Activated CD8-positive, alpha-beta memory T cell treated with anti-CD3 and anti-CD28 coated beads, Interleukin-2, amount 50 U/mL, for 24 hours (primary cell): ENCODE data around the gene SIRPG.
"Not testable (repeated sequence)": the region's sequence is repeated elsewhere in the genome, so short reads cannot be mapped to it uniquely, and the experiment has no call there.

Experiments
- DNase-seq: peaks from one replicate; pipeline ENCODE4 v3.0.0-alpha.2; 2020; ENCODE audit errors: extremely low read depth

The SIRPG gene

DNA sequence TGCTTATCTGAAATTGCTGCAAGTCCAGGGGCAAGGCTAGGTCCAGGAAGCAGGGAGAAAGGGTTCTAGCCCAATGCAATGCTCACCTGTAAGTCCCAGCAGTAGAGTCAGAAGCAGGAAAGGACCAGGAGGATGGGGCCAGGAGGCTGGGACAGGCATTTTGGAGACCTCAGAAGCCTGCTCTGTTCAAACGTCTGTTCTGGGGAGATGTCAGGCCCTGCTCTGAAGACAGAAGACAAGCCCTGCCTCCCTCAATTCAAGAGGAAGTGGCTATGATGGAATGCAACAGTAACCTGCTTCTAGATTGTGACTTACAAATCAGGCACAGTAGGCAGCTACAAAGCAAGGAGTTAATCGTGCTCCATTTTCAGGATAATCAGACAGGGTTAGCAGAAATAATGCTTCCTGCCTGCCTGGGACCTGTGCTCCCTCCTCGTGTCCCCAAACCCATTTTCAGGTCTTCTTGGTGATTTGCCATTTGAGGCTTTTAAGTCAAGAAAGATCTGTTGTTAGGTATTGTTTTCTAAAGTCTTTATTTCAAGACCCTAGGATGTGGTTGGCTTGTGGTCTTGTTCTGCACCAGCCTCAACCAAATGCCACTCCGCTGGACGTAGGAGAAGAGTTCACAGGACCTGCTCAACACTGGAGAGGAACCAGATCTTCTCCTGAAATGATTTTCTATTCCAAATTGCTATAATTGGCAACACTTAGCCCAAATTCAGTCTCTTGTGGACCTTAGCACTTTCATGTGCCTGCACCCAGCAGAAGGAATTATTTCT, at the start of gene SIRPG:
TSS of gene SIRPG (minus strand) at position 224 of the 779 bp plus-strand sequence. CDS start at position 159, 65 bp downstream.
- DNase-seq: no peak

DNA sequence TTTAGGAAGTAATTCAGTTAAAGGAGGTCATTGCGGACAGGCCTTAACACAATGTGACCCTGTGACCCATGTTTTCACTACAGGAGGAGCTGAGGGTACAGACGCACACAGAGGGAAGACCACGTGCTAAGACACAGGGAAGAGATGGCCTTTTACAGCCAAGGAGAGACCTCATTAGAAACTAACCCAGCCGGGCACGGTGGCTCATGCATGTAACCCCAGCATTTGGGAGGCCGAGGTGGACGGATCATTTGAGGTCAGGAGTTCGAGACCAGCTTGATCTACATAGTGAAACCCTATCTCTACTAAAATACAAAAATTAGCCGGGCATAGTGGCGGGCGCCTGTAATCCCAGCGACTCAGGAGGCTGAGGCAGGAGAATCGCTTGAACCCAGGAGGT, 49.3 kb upstream of the SIRPG start:
- DNase-seq: not testable (repeated sequence)

DNA sequence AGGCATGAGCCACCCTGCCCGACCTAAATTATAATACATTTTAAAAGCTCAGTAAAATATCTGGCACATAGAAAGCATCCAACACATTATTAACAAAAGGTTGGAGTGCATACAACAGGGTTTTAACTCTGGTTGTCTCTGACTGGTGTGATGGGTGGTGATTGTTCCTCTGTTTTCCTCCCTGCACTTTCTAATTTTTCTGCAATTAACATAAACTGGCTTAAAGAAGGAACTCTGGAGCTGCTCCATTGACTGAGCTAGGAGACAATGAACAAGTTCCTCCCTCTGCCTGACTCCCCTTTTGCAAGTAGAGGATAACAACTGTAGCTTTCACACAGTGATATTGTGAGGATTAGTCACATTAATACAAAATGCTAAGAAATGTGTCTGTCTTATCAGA, 48.5 kb upstream of the SIRPG start:
- no peak for DNase-seq

DNA sequence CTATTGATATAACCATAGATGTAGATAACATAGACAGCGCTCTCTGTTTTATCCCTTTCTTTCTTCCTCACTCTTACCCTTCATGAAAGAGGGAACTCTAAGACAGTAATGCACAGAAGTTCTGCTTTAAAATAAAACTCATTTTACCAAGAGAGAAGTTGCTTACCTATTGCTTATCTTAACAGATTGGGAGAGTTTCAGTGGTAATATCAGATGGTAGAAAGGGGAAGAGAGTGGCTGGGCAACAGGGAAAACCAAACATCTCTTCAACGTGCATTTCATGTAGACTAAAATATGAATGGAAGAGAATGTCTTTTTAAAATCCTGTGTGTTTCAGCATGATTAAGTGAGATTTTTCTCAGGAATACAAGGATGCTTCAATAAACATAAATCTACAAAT, 45.3 kb upstream of the SIRPG start:
- DNase-seq: no peak

DNA sequence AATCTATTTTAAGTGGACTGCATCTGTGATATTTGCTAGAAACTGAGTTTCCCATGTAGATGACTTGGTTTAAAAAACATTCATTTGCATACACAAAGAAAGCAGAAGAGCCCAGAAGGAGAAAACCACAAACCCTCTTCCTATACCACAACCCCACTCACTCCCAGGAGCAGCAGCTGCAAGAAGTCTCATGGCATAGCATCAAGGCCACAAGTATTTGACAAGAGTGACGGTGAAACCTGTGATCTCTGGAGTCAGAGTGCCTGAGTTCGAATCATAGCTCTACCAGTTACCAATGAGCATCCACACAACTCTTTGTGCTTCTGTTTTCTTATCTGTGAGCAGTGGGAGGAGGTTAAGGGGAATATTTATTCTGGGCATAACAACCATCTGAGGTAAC, 44.7 kb upstream of the SIRPG start:
- no peak for DNase-seq

DNA sequence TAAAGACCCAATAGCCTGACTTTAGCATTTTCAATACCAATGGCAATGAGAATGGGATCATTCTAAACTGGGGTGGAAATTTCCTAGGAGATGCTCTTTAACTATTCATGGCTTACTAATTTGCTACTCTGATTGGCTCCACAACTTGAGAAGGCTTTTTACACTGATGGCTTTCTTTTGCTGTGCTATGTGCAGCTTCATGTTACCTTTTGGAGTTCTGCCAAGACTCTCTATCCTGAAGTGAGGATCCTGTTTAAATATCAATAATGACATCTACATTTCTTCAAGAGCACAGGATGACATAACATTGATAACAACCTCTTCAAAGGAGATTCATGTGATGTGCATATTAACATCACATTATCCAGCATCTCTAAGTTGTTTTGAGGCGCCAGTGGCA, 43.4 kb upstream of the SIRPG start:
- DNase-seq: no peak

DNA sequence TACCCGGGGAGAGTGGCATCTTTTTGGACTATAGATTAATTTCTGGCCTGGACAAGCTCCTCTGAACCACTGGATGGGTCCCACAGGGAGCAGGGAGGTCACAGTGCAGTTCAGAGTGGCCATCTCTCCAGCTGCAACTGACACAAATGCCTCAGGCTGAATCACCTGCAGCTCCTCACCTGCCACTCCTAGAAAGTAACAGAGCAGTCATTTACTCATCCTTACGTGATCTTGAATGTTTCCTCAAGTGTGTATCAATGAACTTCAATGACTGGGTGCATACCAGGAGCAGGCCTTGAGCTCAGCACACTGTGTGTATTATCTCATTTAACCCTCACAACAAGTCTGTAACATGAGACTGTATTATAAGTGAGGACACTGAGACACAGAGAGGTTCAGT, 40.0 kb upstream of the SIRPG start:
- DNase-seq: no peak

DNA sequence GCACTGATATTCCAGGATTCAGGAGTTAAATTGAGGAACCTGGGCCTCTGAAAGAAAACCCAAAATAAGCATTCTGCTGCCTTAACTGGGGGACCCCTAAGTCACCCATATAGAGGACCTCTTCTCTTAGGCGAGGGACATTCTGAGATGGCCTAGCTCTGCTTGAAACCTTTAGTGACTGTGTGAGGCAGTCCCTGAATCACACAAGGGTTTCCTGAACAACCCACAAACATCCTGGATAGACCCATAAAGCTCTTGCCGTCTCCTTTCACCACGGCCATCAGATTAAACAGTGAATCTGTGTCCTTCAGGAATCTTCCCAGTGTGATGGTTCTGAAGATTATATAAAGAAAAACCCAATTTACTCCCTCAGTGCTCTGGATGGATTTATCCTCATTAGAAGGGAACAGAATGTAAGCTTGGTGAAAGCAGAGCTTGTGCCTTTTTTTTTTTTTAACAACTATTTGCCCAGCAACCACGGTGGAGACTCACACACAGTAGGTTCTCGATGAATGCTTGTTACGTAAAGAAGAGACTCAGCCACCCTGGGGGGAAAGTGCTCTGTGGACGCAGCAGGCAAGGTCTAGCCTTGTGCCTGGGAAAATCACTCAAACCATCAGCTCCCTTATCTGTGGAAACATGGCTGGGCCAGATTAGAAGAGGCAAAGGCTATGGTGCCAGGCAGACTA, 39.1 kb upstream of the SIRPG start:
- no peak for DNase-seq

DNA sequence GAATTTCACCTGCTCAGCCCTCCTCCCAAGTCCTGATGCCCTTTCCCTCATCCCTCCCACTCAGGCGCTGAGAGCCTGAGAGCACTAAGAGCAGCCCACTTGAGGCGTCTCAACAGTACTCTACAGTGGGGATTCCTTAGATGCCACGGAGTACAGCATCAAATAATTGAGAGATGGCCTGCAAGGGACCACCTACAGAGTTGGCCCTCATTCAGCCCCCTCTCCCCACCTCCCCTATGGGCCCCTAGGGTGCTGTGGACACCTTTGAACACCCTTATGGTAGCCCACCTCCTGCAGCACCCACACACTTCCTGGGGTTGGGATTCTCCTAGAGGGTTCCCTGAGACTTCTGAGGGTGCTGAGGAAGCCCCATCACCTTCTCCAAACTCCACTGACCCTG, 37.1 kb upstream of the SIRPG start:
- no peak for DNase-seq

DNA sequence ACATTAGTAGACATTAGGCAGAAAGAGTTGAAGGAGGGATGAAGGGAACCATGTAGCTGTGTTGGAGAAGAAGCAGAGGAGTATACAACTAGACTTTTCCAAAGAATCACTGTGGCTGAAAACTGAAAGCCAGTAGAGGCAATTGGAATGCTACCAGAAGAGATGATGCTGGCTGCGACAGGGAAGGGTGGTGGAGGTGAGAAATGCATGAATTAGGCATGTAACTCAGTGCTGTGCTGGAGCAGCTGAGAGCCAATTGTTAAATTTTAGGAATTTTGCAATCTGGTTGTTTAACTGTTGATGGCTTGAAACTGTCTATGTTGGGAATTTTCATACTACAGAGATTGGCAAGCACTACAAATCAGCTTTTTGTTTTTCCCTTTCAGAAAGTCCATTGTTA, 35.8 kb upstream of the SIRPG start:
- no peak for DNase-seq

DNA sequence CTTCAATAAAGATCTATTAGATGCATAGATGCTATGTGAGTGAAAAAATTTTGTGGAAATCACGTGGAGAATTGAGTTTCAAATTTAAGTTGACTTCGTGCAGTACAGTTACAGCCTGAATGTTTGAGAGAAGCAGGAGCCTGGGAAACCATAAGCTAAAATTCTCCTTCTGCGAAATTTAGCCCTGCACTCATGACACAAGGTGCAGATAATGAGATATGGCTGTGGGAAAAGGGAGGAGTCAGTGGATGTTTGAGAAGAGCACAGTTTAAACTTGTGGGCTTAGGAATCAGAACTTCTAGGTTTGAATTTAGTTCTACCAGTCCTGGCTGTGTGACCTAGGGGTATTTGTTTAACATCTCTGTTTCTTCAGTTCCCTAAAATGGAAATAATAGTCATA, 32.1 kb upstream of the SIRPG start:
- no peak for DNase-seq

DNA sequence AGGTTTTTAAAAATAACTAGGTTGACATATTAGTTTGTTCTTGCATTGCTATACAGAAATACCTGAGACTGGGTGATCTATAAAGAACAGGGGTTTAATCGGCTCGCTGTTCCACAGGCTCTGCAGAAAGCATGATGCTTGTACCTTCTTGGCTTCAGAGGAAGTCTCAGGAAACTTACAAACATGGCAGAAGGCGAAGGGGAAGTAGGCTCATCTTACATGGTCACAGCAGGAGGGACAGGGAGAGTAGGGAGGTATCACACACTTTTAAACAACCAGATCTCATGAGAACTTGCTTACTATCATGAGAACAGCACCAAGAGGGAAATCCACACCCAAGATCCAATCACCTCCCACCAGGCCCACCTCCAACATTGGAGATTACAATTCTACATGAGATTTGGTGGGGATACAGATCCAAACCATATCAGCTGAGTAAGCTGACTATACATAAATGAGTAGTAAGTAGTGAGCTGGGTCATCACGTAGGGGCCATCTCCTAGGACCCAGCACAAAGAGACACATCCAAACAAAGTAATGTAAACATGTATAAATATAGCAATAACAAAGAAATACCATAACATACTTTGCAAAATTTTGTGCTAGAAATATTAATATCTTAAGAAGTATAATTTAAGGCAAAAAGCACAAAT, 31.4 kb upstream of the SIRPG start:
- DNase-seq: no peak

DNA sequence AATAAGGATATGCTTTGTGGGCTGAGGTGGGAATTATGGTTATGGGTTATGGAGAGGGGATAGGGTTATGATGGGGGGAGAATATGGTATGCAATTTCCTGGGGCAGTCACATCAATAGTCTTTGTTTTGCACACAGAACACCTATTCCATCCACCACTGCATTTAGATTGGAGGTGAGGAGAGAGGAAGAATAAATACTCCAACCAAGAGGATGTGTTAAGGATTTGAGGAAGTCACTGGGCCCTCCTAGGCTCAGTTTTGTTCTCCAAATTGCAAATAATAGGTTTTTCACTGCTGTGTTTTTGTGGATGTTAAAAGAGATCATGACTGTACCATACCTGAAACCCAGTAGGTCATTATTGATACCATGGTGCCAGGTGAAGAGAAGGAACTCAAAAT, 29.5 kb upstream of the SIRPG start:
- DNase-seq: no peak

DNA sequence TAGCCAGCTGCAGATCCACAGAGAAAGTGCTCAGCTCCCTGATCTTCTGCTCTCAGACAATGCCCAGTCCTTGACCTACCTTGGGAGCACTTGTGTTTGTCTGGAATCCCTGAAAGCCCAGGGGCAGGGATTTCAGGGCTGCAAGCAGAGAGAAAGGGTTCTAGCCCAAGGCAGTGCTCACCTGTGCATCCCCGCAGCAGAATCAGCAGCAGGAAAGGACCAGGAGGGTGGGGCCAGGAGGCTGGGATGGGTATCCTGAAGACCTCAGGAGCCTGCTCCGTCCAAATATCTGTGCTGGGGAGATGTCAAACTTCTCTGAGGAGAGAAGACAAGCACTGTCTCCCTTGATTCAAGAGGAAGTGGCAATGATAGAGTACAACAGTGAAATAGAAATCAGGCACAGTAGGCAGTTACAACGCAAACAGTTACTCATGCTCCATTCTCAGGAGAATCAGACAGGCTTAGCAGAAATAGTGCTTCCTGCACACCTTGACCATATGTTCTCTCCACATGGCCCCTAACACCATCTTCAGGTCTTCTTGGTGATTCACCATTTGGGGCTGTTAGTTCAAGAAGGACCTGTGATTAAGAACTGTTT, 28.7 kb upstream of the SIRPG start:
- no peak for DNase-seq

DNA sequence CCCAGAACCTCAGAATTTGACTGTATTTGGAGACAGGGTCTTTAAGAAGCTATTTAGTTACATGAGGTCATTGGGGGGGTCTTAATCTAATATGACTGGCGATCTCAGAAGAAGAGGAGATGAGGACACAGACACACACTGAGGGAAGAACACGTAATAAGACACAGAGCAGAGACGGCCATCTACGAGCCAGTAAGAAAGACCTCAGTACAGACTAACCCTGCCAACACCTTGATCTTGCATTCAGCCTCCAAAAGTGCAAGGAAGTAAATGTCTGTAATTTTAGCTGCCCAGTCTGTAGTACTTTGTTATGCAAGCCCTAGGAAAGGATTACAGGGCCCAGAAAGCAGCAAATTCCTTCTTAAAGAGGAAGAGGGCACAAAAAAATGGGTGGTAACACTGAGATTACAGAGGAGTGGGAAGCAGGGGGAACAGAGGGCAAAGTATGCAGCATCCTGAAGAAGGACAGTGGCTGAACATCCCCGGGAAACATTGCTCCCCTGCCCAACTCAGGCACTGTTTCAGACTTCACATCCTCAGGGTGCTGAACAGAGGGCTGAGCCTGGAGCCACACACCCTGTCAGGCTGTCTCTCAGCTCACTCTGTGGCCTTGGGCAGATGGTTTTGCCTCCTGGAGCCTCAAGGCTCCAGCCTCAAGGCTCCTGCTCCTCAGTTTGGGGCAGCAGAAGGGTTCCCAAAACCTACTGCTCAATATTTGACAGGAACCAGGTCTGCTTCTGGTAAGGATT, 27.9 kb upstream of the SIRPG start:
- no peak for DNase-seq

DNA sequence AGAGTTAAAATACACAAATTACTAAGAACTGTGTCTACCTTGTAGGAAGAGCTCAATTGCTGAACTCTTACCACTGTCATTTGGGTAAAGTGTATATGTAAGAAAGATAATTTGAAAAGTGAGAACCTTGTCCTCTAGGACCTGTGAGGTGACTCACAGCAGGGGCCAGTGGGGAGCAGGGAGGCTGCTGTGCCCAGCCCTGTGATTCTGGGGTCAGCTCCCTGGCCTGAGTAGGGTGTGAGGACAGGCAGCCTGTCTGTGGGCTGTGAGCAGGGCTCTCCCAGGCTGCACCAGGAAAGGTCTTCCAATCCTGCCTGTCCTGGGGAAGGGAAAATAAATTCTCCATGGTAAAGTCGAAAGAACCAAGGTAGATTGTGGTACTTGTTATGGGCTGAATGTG, 27.3 kb upstream of the SIRPG start:
- DNase-seq: no peak

DNA sequence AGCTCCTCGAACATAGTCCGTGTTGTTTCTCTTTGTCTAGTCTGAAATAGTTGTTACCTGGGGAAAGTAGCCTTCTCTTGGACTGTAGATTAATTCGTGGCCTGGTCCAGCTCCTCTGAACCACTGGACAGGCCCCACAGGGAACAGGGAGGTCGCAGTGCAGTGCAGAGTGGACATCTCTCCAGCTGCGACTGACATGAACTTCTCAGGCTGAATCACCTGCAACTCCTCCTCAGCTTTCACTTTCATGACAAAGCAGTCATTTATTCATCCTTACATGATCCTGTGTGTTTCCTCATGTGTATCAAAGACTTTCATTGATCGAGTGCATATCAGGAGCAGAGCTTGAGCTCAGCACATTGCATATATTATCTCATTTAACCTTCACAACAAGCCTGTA, 19.1 kb upstream of the SIRPG start:
- DNase-seq: no peak

DNA sequence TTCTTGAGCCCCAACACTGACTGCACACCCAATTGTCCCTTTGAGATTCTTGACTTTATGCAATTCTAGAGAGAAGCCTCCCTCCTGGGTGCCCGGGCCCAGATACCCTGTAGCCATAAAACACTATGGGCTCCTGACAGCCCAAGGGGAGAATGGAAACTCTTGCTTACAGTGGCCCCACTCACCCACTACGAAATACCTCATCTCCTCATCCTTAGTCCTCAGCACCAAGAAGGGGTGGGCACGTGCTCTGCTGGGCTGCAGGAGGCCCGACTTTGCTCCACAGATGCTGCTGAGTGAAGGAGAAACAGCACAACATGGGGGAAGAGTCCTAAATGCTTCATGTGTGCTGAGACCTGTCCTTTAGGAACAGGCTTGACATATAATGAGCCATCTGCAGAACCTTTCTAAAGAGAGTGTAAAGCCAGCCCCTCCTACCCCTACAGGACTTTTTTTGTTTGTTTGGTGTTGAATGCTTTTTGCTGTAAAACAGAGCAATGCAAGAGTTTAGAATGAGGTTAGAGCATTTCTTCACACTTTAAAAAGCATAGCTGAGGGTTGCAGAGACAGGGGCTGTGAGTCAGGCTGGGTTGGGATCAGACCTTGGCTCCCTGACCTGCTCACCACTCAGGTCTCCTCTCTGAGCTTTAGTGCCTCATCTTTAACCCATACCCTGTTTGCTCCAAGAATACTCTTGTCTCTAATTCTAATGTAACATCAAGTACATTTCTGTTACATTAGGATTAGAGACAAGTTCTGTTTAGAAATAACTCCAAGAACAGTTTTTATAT, 17.6 kb upstream of the SIRPG start:
- no peak for DNase-seq

DNA sequence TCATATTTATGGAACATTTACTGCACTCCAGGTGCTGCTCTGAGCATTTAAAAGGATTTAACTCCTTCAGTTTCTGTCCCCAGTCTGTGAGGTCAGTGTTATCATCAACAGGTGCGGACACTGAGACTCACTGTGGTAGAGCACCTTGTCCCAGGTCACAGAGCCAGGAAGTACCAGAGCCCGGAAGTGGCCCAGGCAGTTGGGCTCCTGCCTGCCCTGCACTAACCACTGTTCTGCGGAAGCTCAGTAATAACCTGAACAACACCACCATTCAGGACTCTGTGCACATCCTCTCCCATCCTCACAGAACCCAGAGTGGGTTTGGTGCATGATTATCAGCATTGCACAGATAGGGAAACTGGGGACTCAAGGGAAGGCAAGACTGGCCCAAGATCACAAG, 16.8 kb upstream of the SIRPG start:
- DNase-seq: no peak

DNA sequence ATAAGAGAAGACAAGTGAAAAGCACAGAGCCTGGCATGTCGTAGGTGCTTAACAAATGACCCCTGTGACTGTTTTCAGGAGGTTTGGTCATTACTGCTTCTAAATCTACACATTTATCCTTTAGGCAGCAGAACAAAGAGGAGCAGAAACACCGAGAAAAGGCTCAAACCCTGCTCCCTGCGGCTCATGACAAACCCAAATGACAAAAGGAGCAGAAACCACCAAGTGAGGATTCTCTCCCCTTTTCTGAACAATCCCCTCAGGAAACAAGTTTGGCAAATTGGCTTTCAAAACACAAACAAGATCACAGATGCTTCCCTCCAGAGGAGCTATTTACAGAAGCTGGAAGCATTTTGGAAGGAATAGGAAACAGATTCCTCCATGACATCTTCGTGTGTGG, 15.8 kb upstream of the SIRPG start:
- DNase-seq: no peak

DNA sequence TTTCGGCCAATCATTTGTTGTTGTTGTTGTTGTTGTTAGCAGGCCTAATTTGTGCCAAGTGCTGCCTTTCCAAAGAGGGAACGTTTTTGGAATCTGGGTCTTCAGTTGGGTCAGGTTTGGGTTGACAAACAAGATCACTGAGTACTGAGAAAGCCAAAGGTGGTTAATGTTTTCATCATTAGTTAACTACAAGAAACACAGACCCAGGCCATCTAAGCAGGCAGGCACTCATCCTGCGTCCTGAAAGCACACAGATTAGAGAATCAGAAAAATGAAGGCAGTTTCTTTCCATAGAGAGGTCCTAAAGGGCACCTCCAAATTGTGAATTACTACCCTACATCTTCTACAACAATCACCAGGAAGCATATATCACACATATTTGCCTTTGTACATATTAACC, 15.1 kb upstream of the SIRPG start:
- no peak for DNase-seq
